IMR-90 (cell line): ENCODE results near the gene SLCO2B1. TPM values are rescaled to one million over a fixed set of nuclear protein-coding genes. Genes with fewer than 3 reads are reported as not detected.

Experiments
- ATAC-seq: fragments of 200-7000 bp; cut with Tn5 transposase; 2 replicates; pipeline ENCODE4 v1.9.1; 2020; ENCODE audit warnings: low read depth, mild to moderate bottlenecking, moderate library complexity
- BruUV-seq: library from RNA; stranded (reverse); fragments of 400-500 nt; replicated peaks from 2 replicates; lab custom pipeline; 2021; lab: Mats Ljungman, UMichigan
- CTCF ChIA-PET: fragments of 300-600 bp; formaldehyde crosslinking; extraction: SDS; loops from one replicate; lab custom pipeline; 2021; ENCODE audit warnings: antibody characterized with exemption; lab: Yijun Ruan, JAX
- POLR2A ChIA-PET: fragments of 300-600 bp; sonication (Branson Sonifier 250); formaldehyde crosslinking; loops from one replicate; lab custom pipeline; 2022; ENCODE audit warnings: antibody characterized with exemption; ENCODE audit not compliant: unreplicated experiment; lab: Charles Lee
- DNase-seq: peaks from one replicate; pipeline ENCODE4 v3.0.0; 2013
- H2AFZ ChIP-seq: replicated peaks from 2 replicates; pipeline ENCODE3; 2013; ENCODE audit warnings: low read length, mild to moderate bottlenecking; ENCODE audit not compliant: poor library complexity
- H2AK5ac ChIP-seq: 2 replicates; pipeline ENCODE4 v1.6.1; 2013; ENCODE audit warnings: low read depth, low read length, inconsistent platforms
- H2AK9ac ChIP-seq: replicated peaks from 2 replicates; pipeline ENCODE3; 2013; ENCODE audit warnings: mild to moderate bottlenecking, low read depth, low read length, moderate library complexity; ENCODE audit not compliant: poor library complexity
- H2BK120ac ChIP-seq: 2 replicates; pipeline ENCODE4 v1.6.1; 2013; ENCODE audit warnings: low read depth, low read length, inconsistent platforms
- H2BK15ac ChIP-seq: 3 replicates; pipeline ENCODE4 v1.6.1; 2013; ENCODE audit warnings: low read depth, low read length, inconsistent platforms
- H2BK20ac ChIP-seq: 2 replicates; pipeline ENCODE4 v1.6.1; 2013; ENCODE audit warnings: low read depth, mild to moderate bottlenecking, inconsistent platforms, low read length, moderate library complexity
- H2BK5ac ChIP-seq: 2 replicates; pipeline ENCODE4 v1.6.1; 2013; ENCODE audit warnings: mild to moderate bottlenecking, low read depth, low read length, inconsistent platforms; ENCODE audit not compliant: poor library complexity, severe bottlenecking
- H3K14ac ChIP-seq: replicated peaks from 2 replicates; pipeline ENCODE4 v1.6.1; 2013; ENCODE audit warnings: low read depth, low read length, inconsistent platforms
- H3K18ac ChIP-seq: 2 replicates; pipeline ENCODE4 v1.6.1; 2013; ENCODE audit warnings: low read depth, low read length, control low read depth
- H3K23ac ChIP-seq: 2 replicates; pipeline ENCODE4 v1.6.1; 2013; ENCODE audit warnings: low read depth, low read length, inconsistent platforms
- H3K27ac ChIP-seq: 2 replicates; pipeline ENCODE4 v1.5.1; 2013; ENCODE audit warnings: mild to moderate bottlenecking, control low read depth, low read length; ENCODE audit not compliant: insufficient read depth
- H3K27me3 ChIP-seq: 2 replicates; pipeline ENCODE4 v1.6.1; 2013; ENCODE audit warnings: low read length; ENCODE audit not compliant: control insufficient read depth, insufficient read depth
- H3K36me3 ChIP-seq: 2 replicates; pipeline ENCODE4 v1.6.1; 2013; ENCODE audit warnings: low read length, mixed read lengths; ENCODE audit not compliant: control insufficient read depth, insufficient read depth
- H3K4ac ChIP-seq: 2 replicates; pipeline ENCODE4 v1.6.1; 2013; ENCODE audit warnings: low read depth, low read length, inconsistent platforms
- H3K4me1 ChIP-seq: 2 replicates; pipeline ENCODE4 v1.6.1; 2013; ENCODE audit warnings: low read length, mixed read lengths; ENCODE audit not compliant: control insufficient read depth, insufficient read depth
- H3K4me2 ChIP-seq: 2 replicates; pipeline ENCODE4 v1.6.1; 2013; ENCODE audit warnings: low read depth, mild to moderate bottlenecking, control low read depth, low read length, moderate library complexity
- H3K4me3 ChIP-seq: 2 replicates; pipeline ENCODE4 v1.5.1; 2013; ENCODE audit warnings: low read depth, mild to moderate bottlenecking, control low read depth, low read length, moderate library complexity; ENCODE audit not compliant: insufficient read depth
- H3K56ac ChIP-seq: 2 replicates; pipeline ENCODE4 v1.6.1; 2013; ENCODE audit warnings: low read length, inconsistent platforms; ENCODE audit not compliant: insufficient read depth; ENCODE audit errors: extremely low read depth
- H3K79me1 ChIP-seq, 2 experiments: 2 replicates each; pipeline ENCODE4 v1.6.1; 2013; ENCODE audit warnings: low read length in 2 of 2, inconsistent platforms in 1 of 2, low read depth in 1 of 2
- H3K9ac ChIP-seq: 2 replicates; pipeline ENCODE4 v1.6.1; 2013; ENCODE audit warnings: low read depth, low read length, control low read depth
- H3K9me1 ChIP-seq: 2 replicates; pipeline ENCODE4 v1.6.1; 2013; ENCODE audit warnings: low read length, inconsistent platforms; ENCODE audit not compliant: insufficient read depth
- H3K9me3 ChIP-seq: 2 replicates; pipeline ENCODE4 v1.6.1; 2013; ENCODE audit warnings: low read length; ENCODE audit not compliant: control insufficient read depth, insufficient read depth
- H4K20me1 ChIP-seq: 2 replicates; pipeline ENCODE4 v1.6.1; 2013; ENCODE audit warnings: low read length, inconsistent platforms; ENCODE audit not compliant: insufficient read depth
- H4K5ac ChIP-seq: 2 replicates; pipeline ENCODE4 v1.6.1; 2013; ENCODE audit warnings: mild to moderate bottlenecking, low read depth, low read length, control low read depth
- H4K8ac ChIP-seq, 2 experiments: 2 replicates each; pipeline ENCODE4 v1.6.1; 2013; ENCODE audit warnings: low read depth in 2 of 2, low read length in 2 of 2, control low read depth in 1 of 2, inconsistent platforms in 1 of 2
- H4K91ac ChIP-seq: 2 replicates; pipeline ENCODE4 v1.6.1; 2013; ENCODE audit warnings: low read depth, low read length, inconsistent platforms; ENCODE audit not compliant: insufficient read depth
- BHLHE40 ChIP-seq: fragments of 150-350 bp; IDR thresholded peaks from 2 replicates; pipeline ENCODE4 v1.6.1; 2016; ENCODE audit warnings: mild to moderate bottlenecking, low read depth, low read length
- CEBPB ChIP-seq: IDR thresholded peaks from 2 replicates; pipeline ENCODE4 v1.6.1; 2012; ENCODE audit warnings: low read depth, low read length, improper control_type of control experiment
- CHD1 ChIP-seq: IDR thresholded peaks from 2 replicates; pipeline ENCODE4 v1.6.1; 2012; ENCODE audit warnings: low read depth, low read length, improper control_type of control experiment
- ELK1 ChIP-seq: fragments of 150-350 bp; IDR thresholded peaks from 2 replicates; pipeline ENCODE4 v1.6.1; 2016; ENCODE audit warnings: low read depth, mild to moderate bottlenecking, low read length, moderate library complexity, borderline replicate concordance
- FOS ChIP-seq: fragments of 150-350 bp; IDR thresholded peaks from 2 replicates; pipeline ENCODE4 v1.6.1; 2016; ENCODE audit warnings: low read depth, low read length
- MAFK ChIP-seq: IDR thresholded peaks from 2 replicates; pipeline ENCODE4 v1.6.1; 2012; ENCODE audit warnings: low read depth, low read length, improper control_type of control experiment
- MAZ ChIP-seq: IDR thresholded peaks from 2 replicates; pipeline ENCODE4 v1.6.1; 2012; ENCODE audit warnings: low read depth, mild to moderate bottlenecking, low read length, improper control_type of control experiment, moderate library complexity, borderline replicate concordance
- MXI1 ChIP-seq: IDR thresholded peaks from 2 replicates; pipeline ENCODE4 v1.6.1; 2012; ENCODE audit warnings: low read depth, mild to moderate bottlenecking, low read length, moderate library complexity, borderline replicate concordance
- NFE2L2 ChIP-seq: fragments of 150-350 bp; IDR thresholded peaks from 2 replicates; pipeline ENCODE4 v1.6.1; 2016; ENCODE audit warnings: low read depth, mild to moderate bottlenecking, low read length
- RAD21 ChIP-seq: IDR thresholded peaks from 2 replicates; pipeline ENCODE4 v1.6.1; 2012; ENCODE audit warnings: low read length, improper control_type of control experiment
- RCOR1 ChIP-seq: IDR thresholded peaks from 2 replicates; pipeline ENCODE4 v1.6.1; 2012; ENCODE audit warnings: mild to moderate bottlenecking, low read length, improper control_type of control experiment; ENCODE audit not compliant: insufficient replicate concordance
- RFX5 ChIP-seq: IDR thresholded peaks from 2 replicates; pipeline ENCODE4 v1.8.0; 2012; ENCODE audit warnings: low read depth, mild to moderate bottlenecking, low read length, moderate library complexity
- SMC3 ChIP-seq: fragments of 150-350 bp; IDR thresholded peaks from 2 replicates; pipeline ENCODE4 v1.6.1; 2016; ENCODE audit warnings: low read depth, mild to moderate bottlenecking, antibody characterized with exemption, low read length, moderate library complexity
- USF2 ChIP-seq: fragments of 150-350 bp; IDR thresholded peaks from 2 replicates; pipeline ENCODE4 v1.6.1; 2017; ENCODE audit warnings: mild to moderate bottlenecking, antibody characterized with exemption, low read length, low read depth
- WGBS, 2 experiments: methylation state at CpG; one replicate each; pipeline versions ENCODE4 v1.1.5 to v1.1.7; 2013; ENCODE audit warnings: missing lambda C conversion rate in 2 of 2; ENCODE audit not compliant: insufficient read length in 1 of 2; ENCODE audit errors: extremely low coverage in 2 of 2; 5-methylcytosine and 5-hydroxymethylcytosine counted together
- dilution Hi-C: fragments of 300-500 bp; cut with HindIII; formaldehyde crosslinking; loops from one replicate; pipeline ENCODE4 v1.14.3; 2018; ENCODE audit warnings: low sequenced_read_pairs; ENCODE audit not compliant: unreplicated experiment
- in situ Hi-C: fragments of 300-500 bp; cut with MboI; formaldehyde crosslinking; loops from 3 replicates; pipeline ENCODE4 v1.14.3; 2019; ENCODE audit warnings: low sequenced_read_pairs, inconsistent platforms, mixed read lengths
- intact Hi-C: fragments of 100-400 bp; cut with micrococcal nuclease; formaldehyde crosslinking; loops from 2 replicates; pipeline ENCODE4 v1.10.0; 2022
- polyA plus RNA-seq, 3 experiments: library from polyadenylated mRNA; depleted of rRNA; stranded (reverse); fragments of >200 nt; gene quantifications; 2 replicates each; pipeline ENCODE4 v1.2.3, GENCODE V29; 2012; ENCODE audit warnings: low replicate concordance in 1 of 3
- total RNA-seq: library from RNA; depleted of rRNA; stranded (reverse); fragments of >200 nt; gene quantifications from 2 replicates; pipeline ENCODE4 v1.2.3, GENCODE V29; 2012

Gene SLCO2B1
- total and polyA plus RNA-seq, 2 of the 4 experiments (the other 2 are of a cell fraction) = not detected

- Histone ChIP-seq H3K9ac (no peak overlapping the region), H3K14ac (no peak overlapping the region), H3K4ac (no peak overlapping the region), H4K20me1 (no peaks in the 10 kb centered on the region), H2AK9ac (no peak overlapping the region), H2BK5ac (no peak overlapping the region), H3K36me3 (no peaks in the 10 kb centered on the region), H3K18ac (no peak overlapping the region), H4K8ac (no peak overlapping the region), H3K9me1 (no peaks in the 10 kb centered on the region), H2BK20ac (no peak overlapping the region), H3K56ac (no peak overlapping the region), H4K5ac (no peak overlapping the region), H2BK120ac (no peak overlapping the region), H3K27ac (no peak overlapping the region), H3K9me3 (no peaks in the 10 kb centered on the region), H2AK5ac (no peak overlapping the region), H4K91ac (no peak overlapping the region), H3K4me2 (no peak overlapping the region), H3K23ac (no peak overlapping the region), H3K79me1 (no peaks in the 10 kb centered on the region), H2AFZ (no peak overlapping the region), H3K4me3 (no peak overlapping the region), H3K4me1 (no peaks in the 10 kb centered on the region), H2BK15ac (no peak overlapping the region), H3K27me3 (peaks cover 68% of the 10 kb centered on the region)
- WGBS, 2 experiments = 20% methylated on average over 1 of the region's 5 CpGs; no CpG with 5 or more reads in 1 of the 2 experiments
- in situ Hi-C loops = no loop called here
- TF ChIP-seq MXI1 (no peak), MAFK (no peak), ELK1 (no peak), CEBPB (no peak), SMC3 (no peak), RFX5 (no peak), NFE2L2 (no peak), USF2 (no peak), RCOR1 (no peak), MAZ (no peak), RAD21 (no peak), CHD1 (no peak), FOS (no peak), BHLHE40 (no peak)
- intact Hi-C loops = no loop called here
- ChIA-PET CTCF (no interaction called here), POLR2A (no interaction called here)
- no TSS peak for BruUV-seq
- DNase-seq = no peak
- dilution Hi-C loops = no loop called here
- ATAC-seq = no peak
These were observed 48.6 kb downstream of the SLCO2B1 start for GRCh38 chr11:75199412-75199955.
